ENCODE measurements around the gene MICALL2.
"Not testable (repeated sequence)": the region's sequence is repeated elsewhere in the genome, so short reads cannot be mapped to it uniquely, and the experiment has no call there.

MICALL2 gene

GRCh38 chr7:1447112-1447511 is 12.2 kb downstream of the MICALL2 start:
- no peak for DNase-seq

- no peak for DNase-seq
These were observed 12.6 kb downstream of the MICALL2 start for GRCh38 chr7:1446620-1447032.

- not testable (repeated sequence) for DNase-seq
These were observed 13.2 kb downstream of the MICALL2 start for GRCh38 chr7:1446026-1446425.

- DNase-seq, result no peak
These were observed 13.9 kb downstream of the MICALL2 start for GRCh38 chr7:1445341-1445740.

- no peak for DNase-seq
These were observed 14.3 kb downstream of the MICALL2 start for GRCh38 chr7:1444925-1445322.

GRCh38 chr7:1444214-1444924 is 14.9 kb downstream of the MICALL2 start:
- no peak for DNase-seq

GRCh38 chr7:1443587-1444200 is 15.6 kb downstream of the MICALL2 start:
- DNase-seq, result not testable (repeated sequence)

- DNase-seq, result no peak
These were observed 16.7 kb downstream of the MICALL2 start for GRCh38 chr7:1442355-1443124.

GRCh38 chr7:1441615-1442354 is 17.5 kb downstream of the MICALL2 start:
- no peak for DNase-seq

GRCh38 chr7:1440620-1441019 is 18.6 kb downstream of the MICALL2 start:
- no peak for DNase-seq

GRCh38 chr7:1439373-1440363 is 19.6 kb downstream of the MICALL2 start:
- no peak for DNase-seq

- no peak for DNase-seq
These were observed 20.4 kb downstream of the MICALL2 start for GRCh38 chr7:1438821-1439220.

- DNase-seq, result no peak
These were observed 21.1 kb downstream of the MICALL2 start for GRCh38 chr7:1438208-1438607.

- no peak for DNase-seq
These were observed 22.0 kb downstream of the MICALL2 start for GRCh38 chr7:1437155-1437880.

GRCh38 chr7:1436608-1437007 is 22.7 kb downstream of the MICALL2 start:
- no peak for DNase-seq

GRCh38 chr7:1434891-1435670 is 24.2 kb downstream of the MICALL2 start:
- DNase-seq, result no peak

GRCh38 chr7:1434165-1434718 is 25.0 kb downstream of the MICALL2 start:
- DNase-seq, result no peak

GRCh38 chr7:1433128-1433920 is 25.9 kb downstream of the MICALL2 start:
- no peak for DNase-seq

GRCh38 chr7:1432411-1433082 is 26.7 kb downstream of the MICALL2 start:
- no peak for DNase-seq

All from SIG-M5 (cell line).